Heart left ventricle (tissue), 16 donors: ENCODE data around the gene CRYBB1. TPM values are rescaled to one million over a fixed set of nuclear protein-coding genes. Genes with fewer than 3 reads are reported as not detected.
A peak's percentile ranks its signal among the peaks of the same experiment; 100 is the strongest.

ENCODE experiments used
- ATAC-seq, 4 donors: fragments of 200-7000 bp; cut with Tn5 transposase; one replicate each; pipeline ENCODE4 v1.9.1; 2020 to 2022; ENCODE audit warnings: moderate library complexity in 4 of 4, mild to moderate bottlenecking in 3 of 4, moderate number of reproducible peaks in 1 of 4
- DNase-seq, 5 donors: peaks; one replicate each; pipeline ENCODE4 v3.0.0-alpha.2; 2020
- H3K27ac ChIP-seq, 12 donors: fragments of 200-600 bp; sonication (generic) in 4 of 12; one replicate each; pipeline versions ENCODE4 v1.5.0 to v1.8.0; 2016 to 2022; ENCODE audit warnings: mild to moderate bottlenecking in 2 of 12
- H3K27me3 ChIP-seq, 9 donors: fragments of 200-600 bp; sonication (generic) in 2 of 9; one replicate each; pipeline versions ENCODE4 v1.5.1 to v1.8.0; 2016 to 2022; ENCODE audit warnings: mild to moderate bottlenecking in 3 of 9
- H3K36me3 ChIP-seq, 9 donors: fragments of 200-600 bp; sonication (generic) in 2 of 9; one replicate each; pipeline versions ENCODE4 v1.5.0 to v1.8.0; 2018 to 2022; ENCODE audit warnings: mild to moderate bottlenecking in 2 of 9
- H3K4me1 ChIP-seq, 12 donors: fragments of 200-600 bp; sonication (generic) in 4 of 12; one replicate each; pipeline versions ENCODE4 v1.5.0 to v1.8.0; 2016 to 2022; ENCODE audit warnings: mild to moderate bottlenecking in 3 of 12
- H3K4me3 ChIP-seq, 12 donors: fragments of 200-600 bp; sonication (generic) in 4 of 12; one replicate each; pipeline versions ENCODE4 v1.5.0 to v1.8.0; 2017 to 2022; ENCODE audit warnings: mild to moderate bottlenecking in 9 of 12, moderate library complexity in 4 of 12
- H3K9me3 ChIP-seq, 12 donors: fragments of 200-600 bp; sonication (generic) in 4 of 12; one replicate each; pipeline versions ENCODE4 v1.5.0 to v1.8.0; 2016 to 2022; ENCODE audit warnings: mild to moderate bottlenecking in 1 of 12
- CTCF ChIP-seq, 12 donors: fragments of 200-600 bp; sonication (generic) in 4 of 12; IDR thresholded peaks; one replicate each; pipeline versions ENCODE4 v1.5.0 to v1.8.0; 2018 to 2022; ENCODE audit warnings: antibody characterized with exemption in 12 of 12, mild to moderate bottlenecking in 5 of 12
- POLR2A ChIP-seq, 2 donors: fragments of 450-650 bp; IDR thresholded peaks; one replicate each; pipeline ENCODE4 v1.6.1; 2017; ENCODE audit warnings: antibody characterized with exemption in 2 of 2, mild to moderate bottlenecking in 2 of 2, moderate library complexity in 2 of 2
- WGBS, 4 donors: extraction: QIAGEN DNeasy Blood & Tissue Kit in 2 of 4; methylation state at CpG; one replicate each; pipeline versions ENCODE4 v1.1.5 to v1.1.7; 2013 to 2018; 5-methylcytosine and 5-hydroxymethylcytosine counted together
- intact Hi-C, 10 donors: fragments of 100-400 bp; cut with DNase I; formaldehyde crosslinking; loops; one replicate each; pipeline versions ENCODE4 v1.11.1 to v1.14.2; 2022
- polyA plus RNA-seq, 2 donors: library from polyadenylated mRNA; stranded (reverse); fragments of 200-250 nt; gene quantifications; one replicate each; pipeline ENCODE4 v1.2.3, GENCODE V29; 2013
- total RNA-seq, 9 donors: library from RNA; depleted of rRNA in 2 of 9; stranded (reverse); fragments of >200 nt in 2 of 9; fragmentation: NEBNext Ultra II Directional in 3 of 9; extraction: Animal tissue kit (Norgen Biotek cat#: 25700) in 3 of 9; gene quantifications; one replicate each; pipeline versions ENCODE4 v1.1.0 to v1.2.4, GENCODE V29; 2016 to 2023
- donor health status: ischemic (EF 13 %, LVEDD 7.1; RV severe dilation, severe dysfunction).
- donor health status: healthy with polysubstance abuse.
- donor health status: DM: no; HTN: yes; CAD: no.
- donor health status: DM: no; HTN: no; CAD: no.
- donor health status: ischemic (EF 25% LVEDD 6.9; RV normal size, moderate dysfunction).
- donor health status: ischemic (EF 25% LVEDD 5.7; RV mildly dilated, moderate dysfunction).
- donor health status: healthy.
- donor health status: DM: yes; HTN: yes; CAD: no.
- donor health status: ischemic (EF 35%, LVEDD 5.7; RV mildly dilated, moderate dysfunction).
- donor health status: nonischemic (EF 11% LVEDD 7.7; RV severe dilation, severe dysfunction).
- donor health status: DM: yes; HTN: yes; CAD: no.
- donor health status: PGD.
- donor health status: ischemic (EF 29% LVEDD 5.4; RV normal size, mild dysfunction).
- donor health status: nonischemic (EF 23%, LVEDD 6.1; RV moderate dilation, normal function).

CRYBB1 gene
- total and polyA plus RNA-seq, 11 donors = 0.19 to 3.2 (median 0.42) TPM; not detected in 3

GRCh38 chr22:26651815-26652214 lies 34.0 kb upstream of the CRYBB1 start:
- peaks cover under 1 to 56% (median 14%) of the 10 kb centered on the region in 9 donors for H3K27me3 ChIP-seq
- H3K9me3 ChIP-seq = no peaks in the 10 kb centered on the region
- peaks cover 0 to 22% (median 0%) of the 10 kb centered on the region in 12 donors for H3K4me1 ChIP-seq
- ATAC-seq (no peak), DNase-seq (no peak)
- WGBS, 4 donors = 77 to 81% (median 79%) methylated on average over 10 of the region's 10 CpGs
- H3K27ac ChIP-seq = no peak overlapping the region
- intact Hi-C loops = loop anchor here in 1 of 10 donors (5.0 kb wide), 1 partner anchor 150 kb away; no protein-coding TSS in a partner anchor
- TF ChIP-seq CTCF (IDR thresholded peaks at IDR 0.05) (no peak), POLR2A (IDR thresholded peaks at IDR 0.05) (no peak)
- H3K36me3 ChIP-seq = no peaks in the 10 kb centered on the region
- no peak overlapping the region for H3K4me3 ChIP-seq

- H3K27me3 ChIP-seq = peaks cover 0 to 52% (median 12%) of the 10 kb centered on the region in 9 donors
- DNase-seq (no peak), ATAC-seq (no peak)
- no peaks in the 10 kb centered on the region for H3K36me3 ChIP-seq
- no peak overlapping the region for H3K27ac ChIP-seq
- TF ChIP-seq CTCF (IDR thresholded peaks at IDR 0.05) = no peak
- no peak for TF ChIP-seq POLR2A (IDR thresholded peaks at IDR 0.05)
- intact Hi-C loops = loop anchor here in 1 of 10 donors (5.0 kb wide), 1 partner anchor 149 kb away; no protein-coding TSS in a partner anchor
- H3K4me3 ChIP-seq = no peak overlapping the region
- peaks cover 0 to 22% (median 0%) of the 10 kb centered on the region in 12 donors for H3K4me1 ChIP-seq
- no peaks in the 10 kb centered on the region for H3K9me3 ChIP-seq
- WGBS, 4 donors = 75 to 79% (median 78%) methylated on average over 6 of the region's 6 CpGs
Observed at GRCh38 chr22:26650722-26651421, 33.0 kb upstream of the CRYBB1 start.

- DNase-seq (no peak), ATAC-seq (no peak)
- peaks cover 0 to 42% (median 5%) of the 10 kb centered on the region in 12 donors for H3K4me1 ChIP-seq
- H3K27me3 ChIP-seq = peaks cover 0 to 39% (median 12%) of the 10 kb centered on the region in 9 donors
- intact Hi-C loops = no loop called here
- TF ChIP-seq CTCF (IDR thresholded peaks at IDR 0.05) (no peak), POLR2A (IDR thresholded peaks at IDR 0.05) (no peak)
- peak overlapping the region in 1 of 12 donors; percentile 50 for H3K27ac ChIP-seq
- H3K4me3 ChIP-seq = no peak overlapping the region
- H3K9me3 ChIP-seq = no peaks in the 10 kb centered on the region
- H3K36me3 ChIP-seq = no peaks in the 10 kb centered on the region
- 76 to 81% (median 78%) methylated on average over 6 of the region's 6 CpGs for WGBS, 4 donors
Observed at GRCh38 chr22:26648528-26649388, 30.9 kb upstream of the CRYBB1 start.

GRCh38 chr22:26648011-26648497 lies 30.2 kb upstream of the CRYBB1 start:
- H3K27me3 ChIP-seq = peaks cover 0 to 38% (median 12%) of the 10 kb centered on the region in 9 donors
- DNase-seq = peak in 1 of 5 donors; percentile 67
- ATAC-seq = no peak

More at GRCh38 chr22:26648011-26648497, 30.2 kb upstream of the CRYBB1 start:
- H3K4me3 ChIP-seq = no peak overlapping the region
- peaks cover 0 to 50% (median 5%) of the 10 kb centered on the region in 12 donors for H3K4me1 ChIP-seq
- no peaks in the 10 kb centered on the region for H3K36me3 ChIP-seq
- H3K9me3 ChIP-seq = no peaks in the 10 kb centered on the region
- WGBS, 4 donors = 16 to 29% (median 24%) methylated on average over 16 to 17 of the region's 17 CpGs
- H3K27ac ChIP-seq = peak overlapping the region in 1 of 12 donors; percentile 50
- intact Hi-C loops = no loop called here
- no peak for TF ChIP-seq POLR2A (IDR thresholded peaks at IDR 0.05)
- no peak for TF ChIP-seq CTCF (IDR thresholded peaks at IDR 0.05)
